G401.6 (cell line): ENCODE data around the gene SEC31B.

Experiments
- FAIRE-seq: peaks from 2 replicates; lab custom pipeline; 2012; peaks lifted over from hg19 to GRCh38; lab: Jason Lieb, UNC

The SEC31B gene

GRCh38 chr10:100446130-100446761 is 73.4 kb downstream of the SEC31B start:
- FAIRE-seq, result no peak

GRCh38 chr10:100442548-100442947 is 77.1 kb downstream of the SEC31B start:
- no peak for FAIRE-seq

- FAIRE-seq, result no peak
These were observed 80.9 kb downstream of the SEC31B start for GRCh38 chr10:100438674-100439315.
